Omental fat pad (tissue), 4 donors: Measurements from ENCODE around the gene ZDHHC17. TPM values are rescaled to one million over a fixed set of nuclear protein-coding genes. Genes with fewer than 3 reads are reported as not detected.

Experiments
- ATAC-seq: fragments of 150-250 bp; one replicate; pipeline ENCODE4 v1.9.1; 2016; ENCODE audit warnings: mild to moderate bottlenecking, moderate library complexity; ENCODE audit not compliant: low FRiP score
- DNase-seq: peaks from one replicate; pipeline ENCODE4 v3.0.0-alpha.2; 2019; ENCODE audit warnings: low spot score
- total RNA-seq, 4 donors: library from RNA; depleted of rRNA; stranded (reverse); fragments of >200 nt; gene quantifications; one replicate each; pipeline ENCODE4 v1.1.0, GENCODE V29; 2016
- TF ChIP-seq, protein P1 (sequence below), 3 donors: fragments of 450-650 bp; IDR thresholded peaks; one replicate each; pipeline ENCODE4 v1.5.1; 2016 to 2017; ENCODE audit warnings: antibody characterized with exemption in 3 of 3, mild to moderate bottlenecking in 3 of 3, moderate library complexity in 2 of 3

The ZDHHC17 gene
- total RNA-seq, 4 donors from 2014 or later: 27.7 to 69.0 (median 34.7) TPM

DNA sequence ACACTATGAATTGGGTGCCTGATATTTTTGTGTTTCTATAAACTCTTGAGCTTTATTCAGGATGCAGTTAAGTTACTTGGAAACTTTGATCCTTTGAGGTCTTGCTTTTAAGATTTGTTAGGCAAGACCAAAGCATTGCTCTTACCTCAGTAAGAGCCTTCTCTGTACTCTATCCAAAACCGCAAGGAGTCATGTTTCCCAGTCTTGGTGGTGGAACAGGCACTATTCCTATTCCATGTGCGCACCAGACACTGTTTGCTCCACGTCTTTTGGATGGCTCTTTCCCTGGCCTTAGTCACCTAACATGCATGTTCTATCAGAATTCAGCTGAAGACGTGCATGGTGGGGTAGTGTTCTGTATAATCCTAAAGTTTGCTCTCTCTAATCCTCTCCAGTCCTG, 91.4 kb downstream of the ZDHHC17 start:
- TF ChIP-seq, protein P1, sequence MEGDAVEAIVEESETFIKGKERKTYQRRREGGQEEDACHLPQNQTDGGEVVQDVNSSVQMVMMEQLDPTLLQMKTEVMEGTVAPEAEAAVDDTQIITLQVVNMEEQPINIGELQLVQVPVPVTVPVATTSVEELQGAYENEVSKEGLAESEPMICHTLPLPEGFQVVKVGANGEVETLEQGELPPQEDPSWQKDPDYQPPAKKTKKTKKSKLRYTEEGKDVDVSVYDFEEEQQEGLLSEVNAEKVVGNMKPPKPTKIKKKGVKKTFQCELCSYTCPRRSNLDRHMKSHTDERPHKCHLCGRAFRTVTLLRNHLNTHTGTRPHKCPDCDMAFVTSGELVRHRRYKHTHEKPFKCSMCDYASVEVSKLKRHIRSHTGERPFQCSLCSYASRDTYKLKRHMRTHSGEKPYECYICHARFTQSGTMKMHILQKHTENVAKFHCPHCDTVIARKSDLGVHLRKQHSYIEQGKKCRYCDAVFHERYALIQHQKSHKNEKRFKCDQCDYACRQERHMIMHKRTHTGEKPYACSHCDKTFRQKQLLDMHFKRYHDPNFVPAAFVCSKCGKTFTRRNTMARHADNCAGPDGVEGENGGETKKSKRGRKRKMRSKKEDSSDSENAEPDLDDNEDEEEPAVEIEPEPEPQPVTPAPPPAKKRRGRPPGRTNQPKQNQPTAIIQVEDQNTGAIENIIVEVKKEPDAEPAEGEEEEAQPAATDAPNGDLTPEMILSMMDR (IDR thresholded peaks at IDR 0.05): no peak
- DNase-seq (no peak), ATAC-seq (no peak)

DNA sequence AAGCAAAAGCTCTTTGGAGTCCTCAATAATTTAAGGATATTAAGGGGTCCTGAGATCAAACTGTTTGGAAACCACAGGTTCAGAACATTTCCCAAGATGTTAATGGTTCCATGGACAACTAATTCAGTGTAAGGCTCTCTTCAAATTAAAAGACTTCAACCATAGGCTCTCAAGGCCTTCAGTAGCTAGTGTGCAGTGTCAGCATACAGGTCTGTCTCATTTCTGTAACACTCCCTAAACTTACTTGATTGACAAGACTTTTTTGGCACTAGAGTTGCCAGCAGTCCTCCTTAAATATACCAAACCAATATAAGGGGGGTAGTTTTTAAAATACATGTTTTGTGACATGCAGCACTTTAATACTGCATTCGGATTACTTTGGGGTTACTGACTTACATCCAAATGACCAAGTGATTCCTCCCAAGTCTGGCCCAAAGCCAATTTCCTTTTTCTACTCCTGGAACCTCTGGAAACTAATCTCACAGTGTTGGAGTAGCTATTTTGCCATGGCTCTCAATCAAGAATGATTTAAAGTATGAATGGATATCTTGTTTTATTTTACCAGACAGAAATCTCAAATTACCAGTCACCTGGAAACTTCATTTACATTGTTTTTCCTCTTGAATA, 92.2 kb downstream of the ZDHHC17 start:
- TF ChIP-seq, protein P1 (IDR thresholded peaks at IDR 0.05): no peak
- no peak for ATAC-seq
- DNase-seq: no peak

DNA sequence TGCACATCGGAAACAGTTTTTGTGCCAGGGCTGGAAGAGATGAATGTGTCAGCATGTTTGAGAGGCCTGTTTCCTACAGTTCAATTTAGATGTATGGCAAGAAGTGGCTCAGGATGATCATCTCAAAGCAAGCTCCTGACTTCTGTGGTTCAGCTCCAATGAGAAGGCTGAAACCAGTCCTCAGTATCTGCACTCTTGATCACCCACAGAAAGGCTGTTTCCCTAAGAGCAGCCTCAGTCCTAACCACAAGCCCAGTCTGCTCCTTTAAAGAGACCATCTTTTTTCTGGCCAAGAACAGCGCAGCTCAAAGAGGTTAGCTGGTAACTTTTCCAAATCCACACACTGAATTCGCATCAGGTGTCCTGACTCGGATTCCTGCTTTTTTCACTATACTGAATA, 95.7 kb downstream of the ZDHHC17 start:
- ATAC-seq: no peak
- TF ChIP-seq, protein P1 (IDR thresholded peaks at IDR 0.05): no peak

DNA sequence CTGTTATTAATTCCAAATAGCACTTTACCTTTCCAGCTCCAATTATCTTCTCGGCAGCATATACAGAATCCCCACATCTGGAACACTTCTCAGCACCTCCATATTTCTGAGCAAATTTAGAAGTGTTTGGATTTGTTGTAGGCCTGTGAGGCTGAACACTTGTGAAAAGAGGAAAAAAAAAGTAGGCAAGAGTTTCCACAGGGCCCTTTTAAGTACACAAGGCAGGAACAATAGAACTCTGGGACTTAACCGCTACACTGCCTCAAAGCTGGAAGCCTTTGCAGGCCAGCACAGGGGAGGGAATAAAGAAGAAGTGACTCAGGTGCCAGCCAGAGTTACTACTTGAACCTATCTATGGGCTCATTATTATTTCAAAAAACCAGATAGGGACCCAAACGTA, 96.3 kb downstream of the ZDHHC17 start:
- DNase-seq: no peak
- TF ChIP-seq, protein P1 (IDR thresholded peaks at IDR 0.05): no peak
- ATAC-seq: no peak

More for the DNA sequence above, 95.7 kb downstream of the ZDHHC17 start:
- no peak for DNase-seq

DNA sequence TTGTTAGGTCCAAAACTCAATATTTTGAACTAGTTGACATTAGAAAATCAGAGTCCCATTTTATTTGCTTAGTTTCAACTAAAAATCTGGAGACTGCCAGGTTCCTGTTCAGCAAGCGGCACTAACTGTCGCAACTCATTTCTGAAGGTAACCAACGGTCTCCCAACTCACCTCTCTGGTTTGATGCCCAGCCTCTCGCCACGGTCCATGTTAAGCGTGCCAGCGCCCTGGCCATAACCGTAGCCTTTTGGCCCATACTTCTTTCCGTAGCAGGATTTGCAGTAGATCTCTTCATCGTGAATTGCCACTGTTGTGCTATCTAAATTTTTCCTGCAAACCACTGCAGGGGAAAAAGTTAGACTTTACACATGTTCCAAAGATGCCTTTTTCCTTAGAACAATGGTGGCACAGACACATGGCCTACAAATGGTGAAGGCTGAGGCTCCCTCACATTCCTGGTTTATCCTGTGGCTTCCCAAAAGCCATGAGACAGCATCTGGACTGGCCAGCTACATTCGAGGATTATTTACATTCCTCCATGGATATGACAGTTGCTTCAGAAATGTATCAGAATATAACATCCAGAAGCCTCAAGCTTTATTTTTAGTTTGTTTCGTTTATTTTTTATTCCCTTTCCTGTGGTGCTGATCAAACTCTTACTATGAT, 99.2 kb downstream of the ZDHHC17 start:
- DNase-seq (no peak), ATAC-seq (no peak)

DNA sequence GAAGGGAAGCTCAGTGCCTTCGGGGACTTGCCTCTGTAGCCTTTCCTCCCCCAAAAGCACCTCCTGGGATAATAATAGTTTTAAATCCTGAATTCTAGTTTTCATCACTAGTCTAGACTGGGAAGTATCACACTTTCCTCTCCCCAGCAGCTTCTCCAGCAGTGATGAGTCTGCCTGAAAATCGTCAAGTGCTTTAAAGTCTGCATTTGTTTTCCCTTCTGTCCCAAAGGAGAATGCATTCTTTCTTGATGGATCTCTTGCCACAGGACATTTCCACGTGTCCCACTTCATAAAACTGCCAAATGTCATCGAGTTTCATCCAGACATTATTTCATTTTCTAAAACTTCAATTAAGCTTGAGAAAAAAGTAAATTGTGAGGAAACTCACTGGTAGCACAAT, 99.9 kb downstream of the ZDHHC17 start:
- DNase-seq (no peak), ATAC-seq (no peak)

More for the DNA sequence above, 99.2 kb downstream of the ZDHHC17 start:
- TF ChIP-seq, protein P1 (IDR thresholded peaks at IDR 0.05): no peak

More for the DNA sequence above, 99.9 kb downstream of the ZDHHC17 start:
- TF ChIP-seq, protein P1 (IDR thresholded peaks at IDR 0.05): no peak
